GM12878 (cell line): ENCODE results near the gene AMDHD2. TPM values are rescaled to one million over a fixed set of nuclear protein-coding genes. Genes with fewer than 3 reads are reported as not detected.

ENCODE experiments used
- ATAC-seq: fragments of 200-7000 bp; cut with Tn5 transposase; 3 replicates; pipeline ENCODE4 v1.9.1; 2020; ENCODE audit warnings: mild to moderate bottlenecking, moderate library complexity
- BruUV-seq: library from RNA; stranded (reverse); fragments of 400-500 nt; replicated peaks from 2 replicates; lab custom pipeline; 2021; lab: Mats Ljungman, UMichigan
- CTCF ChIA-PET: fragments of 300-600 bp; sonication (Branson Sonifier 250); formaldehyde crosslinking; extraction: SDS; loops from one replicate; lab custom pipeline; 2021; ENCODE audit warnings: inconsistent platforms; lab: Yijun Ruan, JAX
- POLR2A ChIA-PET: fragments of 350-600 bp; formaldehyde crosslinking; extraction: SDS; loops from one replicate; lab custom pipeline; 2021; ENCODE audit warnings: inconsistent platforms; lab: Charles Lee
- RAD21 ChIA-PET: fragments of 300-600 bp; sonication (Branson Sonifier 250); formaldehyde crosslinking; loops from one replicate; lab custom pipeline; 2023; ENCODE audit warnings: antibody characterized with exemption; ENCODE audit not compliant: unreplicated experiment; lab: Charles Lee
- SMC1A ChIA-PET: fragments of 300-600 bp; sonication (Branson Sonifier 250); formaldehyde crosslinking; loops from one replicate; lab custom pipeline; 2023; ENCODE audit not compliant: unreplicated experiment, uncharacterized antibody; lab: Charles Lee
- DNase-seq: peaks from one replicate; pipeline ENCODE4 v3.0.0-alpha.2; 2011; ENCODE audit warnings: low read depth, low spot score
- FAIRE-seq: peaks from 3 replicates; lab custom pipeline; 2011; peaks lifted over from hg19 to GRCh38; lab: Jason Lieb, UNC
- H2AFZ ChIP-seq: 2 replicates; pipeline ENCODE4 v1.6.0; 2011; ENCODE audit warnings: low read depth, low read length, control low read depth; ENCODE audit not compliant: control insufficient read depth
- H3K27ac ChIP-seq: 2 replicates; pipeline ENCODE4 v1.5.1; 2011; ENCODE audit warnings: control low read depth; ENCODE audit not compliant: control insufficient read depth, insufficient read depth
- H3K27me3 ChIP-seq, 2 experiments: replicated peaks in 1 of 2; 2 replicates each; pipeline versions ENCODE4 v1.6.0 to v1.6.1; 2011; ENCODE audit warnings: low read length in 1 of 2; ENCODE audit not compliant: control insufficient read depth in 2 of 2, insufficient read depth in 2 of 2
- H3K36me3 ChIP-seq, 2 experiments: 2 replicates each; pipeline ENCODE4 v1.5.1; 2011; ENCODE audit warnings: low read length in 1 of 2; ENCODE audit not compliant: control insufficient read depth in 2 of 2, insufficient read depth in 2 of 2
- H3K4me1 ChIP-seq: 2 replicates; pipeline ENCODE4 v1.6.1; 2011; ENCODE audit warnings: mild to moderate bottlenecking, low read length, moderate library complexity, mixed read lengths; ENCODE audit not compliant: control insufficient read depth, insufficient read depth
- H3K4me2 ChIP-seq: 2 replicates; pipeline ENCODE4 v1.6.0; 2011; ENCODE audit warnings: control low read depth; ENCODE audit not compliant: control insufficient read depth, insufficient read depth
- H3K4me3 ChIP-seq: fragments of 200-600 bp; sonication (generic); 2 replicates; pipeline ENCODE4 v1.5.1; 2016
- H3K79me2 ChIP-seq: 2 replicates; pipeline ENCODE4 v1.6.0; 2011; ENCODE audit warnings: low read length; ENCODE audit not compliant: control insufficient read depth, insufficient read depth
- H3K9ac ChIP-seq: 2 replicates; pipeline ENCODE4 v1.8.0; 2011; ENCODE audit warnings: low read length, control low read depth, mixed read lengths; ENCODE audit not compliant: control insufficient read depth, insufficient read depth
- H3K9me3 ChIP-seq: replicated peaks from 3 replicates; pipeline ENCODE4 v1.5.1; 2011; ENCODE audit warnings: mild to moderate bottlenecking, low read length; ENCODE audit not compliant: control insufficient read depth, insufficient read depth
- H4K20me1 ChIP-seq: 2 replicates; pipeline ENCODE4 v1.6.0; 2011; ENCODE audit not compliant: control insufficient read depth, insufficient read depth
- CBFB ChIP-seq: IDR thresholded peaks from 2 replicates; pipeline ENCODE4 v1.6.1; 2016; ENCODE audit warnings: antibody characterized with exemption, low read depth
- EP300 ChIP-seq, 2 experiments: fragments of 150-350 bp in 1 of 2; IDR thresholded peaks; 2 replicates each; pipeline ENCODE4 v1.6.1; 2011 to 2012; ENCODE audit warnings: low read depth in 2 of 2, low read length in 2 of 2, borderline replicate concordance in 1 of 2, improper control_type of control experiment in 1 of 2, inconsistent platforms in 1 of 2; ENCODE audit not compliant: control insufficient read depth in 1 of 2
- EZH2 ChIP-seq: IDR thresholded peaks from 2 replicates; pipeline ENCODE4 v1.6.1; 2012; ENCODE audit warnings: low read depth, mild to moderate bottlenecking, control low read depth, inconsistent platforms, low read length, borderline replicate concordance; ENCODE audit not compliant: control insufficient read depth
- JUNB ChIP-seq: IDR thresholded peaks from 2 replicates; pipeline ENCODE4 v1.6.1; 2016; ENCODE audit warnings: antibody characterized with exemption, mild to moderate bottlenecking
- POLR2A ChIP-seq: IDR thresholded peaks from 2 replicates; pipeline ENCODE4 v1.6.1; 2011; ENCODE audit warnings: low read depth, mild to moderate bottlenecking, low read length
- SIN3A ChIP-seq: IDR thresholded peaks from 2 replicates; pipeline ENCODE4 v1.6.1; 2012; ENCODE audit warnings: low read depth, low read length, improper control_type of control experiment
- SMAD5 ChIP-seq: IDR thresholded peaks from 2 replicates; pipeline ENCODE4 v1.6.1; 2016; ENCODE audit warnings: antibody characterized with exemption, low read depth
- SMARCA5 ChIP-seq: fragments of 450-650 bp; IDR thresholded peaks from 2 replicates; pipeline ENCODE4 v1.6.1; 2017; ENCODE audit warnings: mild to moderate bottlenecking
- ZNF384 ChIP-seq: IDR thresholded peaks from 2 replicates; pipeline ENCODE4 v1.6.1; 2012; ENCODE audit warnings: low read depth, mild to moderate bottlenecking, low read length, improper control_type of control experiment, borderline replicate concordance
- WGBS: methylation state at CpG from one replicate; pipeline ENCODE4 v1.1.6; 2016; ENCODE audit warnings: low lambda C conversion rate; ENCODE audit not compliant: insufficient replicate concordance, insufficient coverage; ENCODE audit errors: missing lambda C conversion rate; 5-methylcytosine and 5-hydroxymethylcytosine counted together
- in situ Hi-C: fragments of 300-500 bp; cut with MboI; formaldehyde crosslinking; loops from 9 replicates; pipeline ENCODE4 v1.14.3; 2018; ENCODE audit warnings: mixed read lengths
- intact Hi-C: fragments of 100-400 bp; cut with micrococcal nuclease; formaldehyde crosslinking; loops from one replicate; pipeline ENCODE4 v1.14.2; 2022; ENCODE audit not compliant: unreplicated experiment
- polyA plus RNA-seq, 11 experiments: library from polyadenylated mRNA; depleted of rRNA in 4 of 11; unstranded in 6 of 11; stranded (reverse) in 5 of 11; fragments of >200 nt; fragmentation: Nextera tagmentation in 4 of 11; fragmentation: Illumina TruSeq in 1 of 11; extraction: Ambion mirVana in 4 of 11; extraction: Trizol in 1 of 11; gene quantifications; 1 replicate in 1 of 11; 2 replicates in 10 of 11; pipeline versions ENCODE4 v1.2.1 to v1.2.3, GENCODE V29; 2011 to 2016; ENCODE audit warnings: inconsistent platforms in 2 of 11, missing spikeins in 2 of 11, low read depth in 1 of 11
- total RNA-seq, 4 experiments: library from RNA; depleted of rRNA in 3 of 4; stranded (reverse); fragments of >200 nt in 3 of 4; fragmentation: Illumina TruSeq in 1 of 4; extraction: Trizol in 1 of 4; gene quantifications; 2 replicates each; pipeline versions ENCODE4 v1.2.1 to v1.2.3, GENCODE V29; 2013 to 2021

The AMDHD2 gene
- total and polyA plus RNA-seq, 10 of the 15 experiments (the other 5 are each of a cell fraction or from before 2014, with no cell fraction given), result 0.60 to 41.8 (median 24.3) TPM; not detected in 1

- DNase-seq, result no peak
- no peak for ATAC-seq
- no peak overlapping the region for H2AFZ ChIP-seq
- intact Hi-C loops (no loop called here), in situ Hi-C loops (no loop called here)
- no TSS peak for BruUV-seq
- H3K36me3 ChIP-seq, result peaks cover 9 to 18% of the 10 kb centered on the region in 2 experiments; a peak in 3 of 4 replicates
- TF ChIP-seq ZNF384 (no peak), EZH2 (no peak), EP300 (IDR thresholded peaks at IDR 0.05; ENCODE audit: borderline replicate concordance in 1 of 2, control insufficient read depth in 1 of 2, low read depth in 2 of 2, low read length in 2 of 2) (no peak), SMAD5 (no peak), SMARCA5 (no peak), POLR2A (no peak), CBFB (no peak), SIN3A (no peak), JUNB (no peak)
- peak overlapping the region; percentile 44; the same call in 1 of the 2 replicates for H3K4me3 ChIP-seq
- peaks cover 9% of the 10 kb centered on the region for H4K20me1 ChIP-seq
- no peak overlapping the region for H3K9ac ChIP-seq
- H3K79me2 ChIP-seq, result peaks cover 55% of the 10 kb centered on the region
- 55% methylated on average over 11 of the region's 22 CpGs for WGBS
- SMC1A ChIA-PET, result no interaction called here
- FAIRE-seq, result no peak
- RAD21 ChIA-PET, result no interaction called here
- H3K27ac ChIP-seq, result no peak overlapping the region
- CTCF ChIA-PET, result interaction anchor here (1.1 kb wide), 1 partner anchor 90 kb away, joined by 4 read pairs; no protein-coding TSS in a partner anchor
- no peaks in the 10 kb centered on the region for H3K9me3 ChIP-seq
- 0 out of 2 replicates have a peak overlapping the region, but pooled peaks have one; percentile 48 for H3K4me2 ChIP-seq
- POLR2A ChIA-PET, result interaction anchor here (0.8 to 1.1 kb wide), 2 partner anchors 10 to 12 kb away, joined by 3 to 4 read pairs; partner anchors contain the start of gene CEMP1
- H3K4me1 ChIP-seq, result peaks cover 17% of the 10 kb centered on the region
- no peaks in the 10 kb centered on the region for H3K27me3 ChIP-seq
These were observed 475 bp upstream of the AMDHD2 start for GRCh38 chr16:2519711-2520080.
